Smooth muscle cell (in vitro differentiated cells): ENCODE data around the gene PHTF2. TPM values are rescaled to one million over a fixed set of nuclear protein-coding genes. Genes with fewer than 3 reads are reported as not detected.

Experiments used
- DNase-seq: peaks from one replicate; lab custom pipeline; 2025; ENCODE audit not compliant: unreplicated experiment; lab: John Stamatoyannopoulos, UW
- H2AFZ ChIP-seq: fragments of 200-600 bp; sonication (generic); 2 replicates; pipeline ENCODE4 v1.6.0; 2016; ENCODE audit warnings: antibody characterized with exemption, low read depth, mild to moderate bottlenecking
- H3F3A ChIP-seq: fragments of 200-600 bp; sonication (generic); 2 replicates; pipeline ENCODE4 v1.6.0; 2017; ENCODE audit warnings: antibody characterized with exemption, low read depth
- H3K27ac ChIP-seq: fragments of 200-600 bp; sonication (generic); 2 replicates; pipeline ENCODE4 v1.5.1; 2016; ENCODE audit warnings: low read depth, mild to moderate bottlenecking
- H3K27me3 ChIP-seq: fragments of 200-600 bp; sonication (generic); 2 replicates; pipeline ENCODE4 v1.6.1; 2016; ENCODE audit warnings: low read depth, mild to moderate bottlenecking
- H3K36me3 ChIP-seq: fragments of 200-600 bp; sonication (generic); 2 replicates; pipeline ENCODE4 v1.5.1; 2016; ENCODE audit warnings: low read depth
- H3K4me1 ChIP-seq: fragments of 200-600 bp; sonication (generic); 2 replicates; pipeline ENCODE4 v1.5.1; 2016; ENCODE audit warnings: low read depth
- H3K4me2 ChIP-seq: fragments of 200-600 bp; sonication (generic); 2 replicates; pipeline ENCODE4 v1.6.0; 2016; ENCODE audit warnings: mild to moderate bottlenecking
- H3K4me3 ChIP-seq: fragments of 200-600 bp; sonication (generic); 2 replicates; pipeline ENCODE4 v1.5.1; 2016; ENCODE audit warnings: mild to moderate bottlenecking
- H3K79me2 ChIP-seq: fragments of 200-600 bp; sonication (generic); 2 replicates; pipeline ENCODE4 v1.6.0; 2016; ENCODE audit warnings: low read depth, mild to moderate bottlenecking
- H3K9ac ChIP-seq: fragments of 200-600 bp; sonication (generic); 2 replicates; pipeline ENCODE4 v1.6.0; 2016; ENCODE audit warnings: low read depth
- H3K9me3 ChIP-seq: fragments of 200-600 bp; sonication (generic); replicated peaks from 2 replicates; pipeline ENCODE4 v1.5.1; 2016; ENCODE audit warnings: low read depth
- H4K20me1 ChIP-seq: fragments of 200-600 bp; sonication (generic); 2 replicates; pipeline ENCODE4 v1.6.0; 2016; ENCODE audit warnings: low read depth
- WGBS: methylation state at CpG from one replicate; pipeline ENCODE4 v1.1.7; 2016; ENCODE audit warnings: low lambda C conversion rate; 5-methylcytosine and 5-hydroxymethylcytosine counted together
- polyA plus RNA-seq: library from polyadenylated mRNA; unstranded; fragments of >200 nt; fragmentation: Nextera tagmentation; extraction: Ambion mirVana; gene quantifications from 2 replicates; pipeline ENCODE4 v1.2.1, GENCODE V29; 2016
- total RNA-seq: library from RNA; depleted of rRNA; stranded (reverse); fragments of >200 nt; gene quantifications from 2 replicates; pipeline ENCODE4 v1.2.3, GENCODE V29; 2014
- TF ChIP-seq, protein P1 (sequence below): fragments of 200-600 bp; sonication (generic); IDR thresholded peaks from 2 replicates; pipeline ENCODE4 v1.5.1; 2017; ENCODE audit warnings: borderline replicate concordance, mild to moderate bottlenecking, antibody characterized with exemption; ENCODE audit not compliant: insufficient read depth, poor library complexity, severe bottlenecking

Gene PHTF2
- total and polyA plus RNA-seq, 2 experiments from 2014 or later: 66.6 to 100 TPM

DNA sequence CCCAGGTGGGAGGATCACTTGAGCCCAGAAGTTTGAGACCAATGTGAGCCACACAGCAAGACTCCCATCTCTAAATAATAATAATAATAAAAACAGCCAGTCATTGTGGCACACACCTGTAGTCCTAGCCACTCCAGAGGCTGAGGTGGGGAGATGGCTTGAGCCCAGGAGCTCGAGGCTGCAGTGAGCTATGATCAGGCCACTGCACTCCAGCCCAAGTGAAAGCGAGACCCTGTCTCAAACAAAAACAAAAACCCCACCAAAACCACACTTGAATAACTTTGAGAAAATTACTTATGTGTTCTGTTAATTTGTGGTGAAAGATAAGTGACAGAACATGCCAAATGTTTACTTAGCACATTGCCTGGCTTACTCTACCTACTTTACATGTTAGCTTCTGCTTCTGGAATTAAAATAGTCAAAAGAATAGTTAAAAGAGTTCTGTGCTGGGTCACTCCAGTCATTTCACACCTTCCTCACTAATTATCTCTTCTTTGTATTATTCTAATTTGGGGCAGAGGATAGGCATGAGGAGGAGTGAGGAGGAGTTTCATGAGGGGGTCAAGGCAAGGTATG, 10.2 kb upstream of the PHTF2 start:
- WGBS: 96% methylated on average over 2 of the region's 2 CpGs
- Histone ChIP-seq H3K9ac (no peak overlapping the region), H3F3A (no peaks in the 10 kb centered on the region)

DNA sequence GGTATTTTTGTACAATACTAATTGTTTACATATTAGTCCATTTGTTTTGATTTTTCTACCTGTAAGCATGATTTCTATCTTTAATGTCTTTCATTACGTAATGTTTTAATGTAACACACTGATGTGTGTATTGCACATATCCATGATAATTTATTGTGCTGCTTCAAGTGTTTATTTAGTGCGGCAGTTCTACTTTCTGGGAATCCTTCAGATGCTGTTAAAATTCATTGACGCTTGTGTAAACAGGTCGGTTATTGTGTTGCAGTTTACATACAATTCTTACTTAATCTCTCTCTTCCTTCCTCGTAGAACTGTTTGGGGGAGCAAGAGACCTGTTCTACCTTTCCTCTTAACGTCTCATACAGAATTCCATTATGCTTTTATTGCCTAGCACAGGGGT, 7.2 kb upstream of the PHTF2 start:
- no peak overlapping the region for H2AFZ ChIP-seq
- H3K4me2 ChIP-seq: no peak overlapping the region
- peaks cover 21% of the 10 kb centered on the region for H3K79me2 ChIP-seq
- no peaks in the 10 kb centered on the region for H3K27me3 ChIP-seq
- WGBS: 77% methylated on average over 6 of the region's 6 CpGs
- DNase-seq: no peak
- H3K9ac ChIP-seq: no peak overlapping the region
- no peaks in the 10 kb centered on the region for H3K9me3 ChIP-seq
- no peaks in the 10 kb centered on the region for H3K4me1 ChIP-seq
- H3K27ac ChIP-seq: no peak overlapping the region
- H3F3A ChIP-seq: no peaks in the 10 kb centered on the region
- TF ChIP-seq, protein P1, sequence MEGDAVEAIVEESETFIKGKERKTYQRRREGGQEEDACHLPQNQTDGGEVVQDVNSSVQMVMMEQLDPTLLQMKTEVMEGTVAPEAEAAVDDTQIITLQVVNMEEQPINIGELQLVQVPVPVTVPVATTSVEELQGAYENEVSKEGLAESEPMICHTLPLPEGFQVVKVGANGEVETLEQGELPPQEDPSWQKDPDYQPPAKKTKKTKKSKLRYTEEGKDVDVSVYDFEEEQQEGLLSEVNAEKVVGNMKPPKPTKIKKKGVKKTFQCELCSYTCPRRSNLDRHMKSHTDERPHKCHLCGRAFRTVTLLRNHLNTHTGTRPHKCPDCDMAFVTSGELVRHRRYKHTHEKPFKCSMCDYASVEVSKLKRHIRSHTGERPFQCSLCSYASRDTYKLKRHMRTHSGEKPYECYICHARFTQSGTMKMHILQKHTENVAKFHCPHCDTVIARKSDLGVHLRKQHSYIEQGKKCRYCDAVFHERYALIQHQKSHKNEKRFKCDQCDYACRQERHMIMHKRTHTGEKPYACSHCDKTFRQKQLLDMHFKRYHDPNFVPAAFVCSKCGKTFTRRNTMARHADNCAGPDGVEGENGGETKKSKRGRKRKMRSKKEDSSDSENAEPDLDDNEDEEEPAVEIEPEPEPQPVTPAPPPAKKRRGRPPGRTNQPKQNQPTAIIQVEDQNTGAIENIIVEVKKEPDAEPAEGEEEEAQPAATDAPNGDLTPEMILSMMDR: no peak
- H4K20me1 ChIP-seq: no peaks in the 10 kb centered on the region
- H3K36me3 ChIP-seq: no peaks in the 10 kb centered on the region
- no peak overlapping the region for H3K4me3 ChIP-seq

More for the DNA sequence above, 10.2 kb upstream of the PHTF2 start:
- H3K79me2 ChIP-seq: peaks cover 3% of the 10 kb centered on the region
- no peak overlapping the region for H3K4me3 ChIP-seq
- H2AFZ ChIP-seq: no peak overlapping the region
- no peak overlapping the region for H3K27ac ChIP-seq
- TF ChIP-seq, protein P1: no peak
- DNase-seq: no peak
- H3K27me3 ChIP-seq: no peaks in the 10 kb centered on the region
- H3K36me3 ChIP-seq: no peaks in the 10 kb centered on the region
- no peak overlapping the region for H3K4me2 ChIP-seq
- H4K20me1 ChIP-seq: no peaks in the 10 kb centered on the region
- H3K4me1 ChIP-seq: no peaks in the 10 kb centered on the region
- H3K9me3 ChIP-seq: no peaks in the 10 kb centered on the region

DNA sequence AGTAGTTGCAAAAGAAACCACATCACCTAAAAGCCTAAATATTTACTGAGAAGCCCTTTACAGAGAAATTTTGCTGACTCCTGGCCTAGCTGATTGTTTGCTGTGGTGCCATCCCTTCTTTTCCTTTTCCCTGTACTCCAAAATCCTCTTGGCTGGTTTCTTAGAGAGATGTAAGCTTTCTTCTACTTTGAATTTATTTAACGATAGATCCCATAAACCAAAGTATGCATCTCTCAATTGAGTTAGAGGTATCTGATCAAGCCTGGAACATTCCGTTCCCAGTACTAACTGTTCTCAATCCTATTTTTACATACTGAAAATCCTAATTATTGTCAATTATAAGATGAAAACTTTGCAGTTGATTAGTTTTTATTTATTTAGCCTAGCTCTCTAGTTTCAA, 6.6 kb upstream of the PHTF2 start:
- Histone ChIP-seq H3K4me3 (no peak overlapping the region), H3K79me2 (peaks cover 28% of the 10 kb centered on the region), H2AFZ (no peak overlapping the region), H3K27ac (no peak overlapping the region), H3K27me3 (no peaks in the 10 kb centered on the region), H3K4me2 (no peak overlapping the region), H3F3A (no peaks in the 10 kb centered on the region), H4K20me1 (no peaks in the 10 kb centered on the region), H3K4me1 (peaks cover 5% of the 10 kb centered on the region), H3K9me3 (no peaks in the 10 kb centered on the region), H3K36me3 (no peaks in the 10 kb centered on the region), H3K9ac (no peak overlapping the region)
- TF ChIP-seq, protein P1: no peak
- no peak for DNase-seq
- WGBS: 88% methylated on average over 2 of the region's 2 CpGs

DNA sequence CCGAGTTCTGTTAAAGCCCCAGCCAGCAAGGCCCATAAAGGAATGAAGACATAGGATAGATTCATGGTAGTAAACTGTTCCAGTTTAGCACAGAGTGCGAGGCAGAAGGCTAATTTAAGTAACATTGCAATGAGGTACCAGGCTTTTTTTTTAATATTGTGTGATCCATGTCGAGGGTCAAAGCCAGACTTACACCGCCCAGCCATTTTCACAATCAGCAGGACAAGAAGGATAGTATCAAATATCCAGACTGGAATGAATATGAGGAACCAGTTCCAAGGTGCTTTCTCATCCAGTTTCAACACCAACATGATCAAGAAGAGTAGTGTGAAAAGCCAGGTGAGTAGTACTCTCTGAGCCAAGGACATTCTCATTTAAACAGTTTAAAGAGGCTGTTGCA, 4.6 kb upstream of the PHTF2 start:
- Histone ChIP-seq H3K4me2 (no peak overlapping the region), H3K27ac (no peak overlapping the region), H2AFZ (no peak overlapping the region), H3K36me3 (no peaks in the 10 kb centered on the region), H3K79me2 (peaks cover 41% of the 10 kb centered on the region), H3F3A (no peaks in the 10 kb centered on the region), H3K4me3 (no peak overlapping the region), H3K9me3 (no peaks in the 10 kb centered on the region), H3K9ac (no peak overlapping the region), H3K4me1 (peaks cover 7% of the 10 kb centered on the region), H4K20me1 (no peaks in the 10 kb centered on the region), H3K27me3 (no peaks in the 10 kb centered on the region)
- TF ChIP-seq, protein P1: no peak
- DNase-seq: no peak
- 94% methylated on average over 4 of the region's 4 CpGs for WGBS
